ENCODE results near the gene CLBA1. TPM values are rescaled to one million over a fixed set of nuclear protein-coding genes. Genes with fewer than 3 reads are reported as not detected.

The CLBA1 gene
- total RNA-seq, result 10 to 100 TPM; 10.1 to 21.0 (median 12.8) TPM

- H3K4me1 ChIP-seq, result peaks cover 0 to 18% (median 9%) of the 10 kb centered on the region in 4 donors
- WGBS, 2 donors, result 0 to 1% methylated on average over 23 to 47 of the region's 77 CpGs
- H3K9me3 ChIP-seq, result no peaks in the 10 kb centered on the region
- peak in 1 of 2 donors; percentile 65 for DNase-seq (ENCODE audit: low spot score in 2 of 2)
- H3K27me3 ChIP-seq, result no peaks in the 10 kb centered on the region
- peak within 1 kb of the TSS; percentile 14 to 88 (median 70) for H3K27ac ChIP-seq
- H3K4me3 ChIP-seq, result peak within 1 kb of the TSS; percentile 65 to 97 (median 76)
- H3K36me3 ChIP-seq, result peaks cover 0 to 20% (median 0%) of the 10 kb centered on the region in 3 donors
- TF ChIP-seq POLR2A (IDR thresholded peaks at IDR 0.05) (peak in 1 of 2 donors; percentile 54), EP300 (IDR thresholded peaks at IDR 0.05) (peak in 1 of 2 donors; percentile 46), CTCF (IDR thresholded peaks at IDR 0.05) (no peak)
Observed at GRCh38 chr14:104985675-104986486, at the start of gene CLBA1. Gene CLBA1 (plus strand): TSS chr14:104985788. CDS start chr14:104986432, 644 bp downstream.

- no peaks in the 10 kb centered on the region for H3K9me3 ChIP-seq
- H3K27ac ChIP-seq, result no peak overlapping the region
- DNase-seq (ENCODE audit: low spot score in 2 of 2), result no peak
- TF ChIP-seq CTCF (IDR thresholded peaks at IDR 0.05) (no peak), EP300 (IDR thresholded peaks at IDR 0.05) (no peak), POLR2A (IDR thresholded peaks at IDR 0.05) (no peak)
- H3K4me3 ChIP-seq, result no peak overlapping the region
- H3K36me3 ChIP-seq, result peaks cover 0 to 6% (median 0%) of the 10 kb centered on the region in 3 donors
- H3K4me1 ChIP-seq, result peaks cover 0 to 28% (median 12%) of the 10 kb centered on the region in 4 donors
- 36 to 53% methylated on average over 2 of the region's 2 CpGs for WGBS, 2 donors
- H3K27me3 ChIP-seq, result no peaks in the 10 kb centered on the region
Observed at GRCh38 chr14:104935955-104936354, 49.6 kb upstream of the CLBA1 start.

GRCh38 chr14:104936361-104937155, 49.0 kb upstream of the CLBA1 start:
- H3K27me3 ChIP-seq, result no peaks in the 10 kb centered on the region
- H3K27ac ChIP-seq, result no peak overlapping the region
- DNase-seq (ENCODE audit: low spot score in 2 of 2), result peak in 1 of 2 donors; percentile 8
- peaks cover 0 to 27% (median 12%) of the 10 kb centered on the region in 4 donors for H3K4me1 ChIP-seq
- WGBS, 2 donors, result 61 to 68% methylated on average over 10 of the region's 10 CpGs
- no peak overlapping the region for H3K4me3 ChIP-seq
- TF ChIP-seq CTCF (IDR thresholded peaks at IDR 0.05), result no peak
- TF ChIP-seq EP300 (IDR thresholded peaks at IDR 0.05), result no peak
- no peak for TF ChIP-seq POLR2A (IDR thresholded peaks at IDR 0.05)
- peaks cover 0 to 8% (median 0%) of the 10 kb centered on the region in 3 donors for H3K36me3 ChIP-seq
- H3K9me3 ChIP-seq, result no peaks in the 10 kb centered on the region

- DNase-seq (ENCODE audit: low spot score in 2 of 2), result no peak
- no peaks in the 10 kb centered on the region for H3K27me3 ChIP-seq
- H3K9me3 ChIP-seq, result no peaks in the 10 kb centered on the region
- TF ChIP-seq EP300 (IDR thresholded peaks at IDR 0.05), result no peak
- no peak for TF ChIP-seq CTCF (IDR thresholded peaks at IDR 0.05)
- no peak for TF ChIP-seq POLR2A (IDR thresholded peaks at IDR 0.05)
- H3K36me3 ChIP-seq, result peaks cover 0 to 14% (median 0%) of the 10 kb centered on the region in 3 donors
- H3K4me3 ChIP-seq, result no peak overlapping the region
- H3K27ac ChIP-seq, result no peak overlapping the region
- peaks cover 0 to 21% (median 9%) of the 10 kb centered on the region in 4 donors for H3K4me1 ChIP-seq
- WGBS, 2 donors, result 70 to 86% methylated on average over 4 of the region's 4 CpGs
Observed at GRCh38 chr14:104937161-104937560, 48.4 kb upstream of the CLBA1 start.
